Stomach (tissue), 4 donors: Measurements from ENCODE around the gene ASXL2.

Source experiments
- EP300 ChIP-seq: sonication (generic); formaldehyde crosslinking; IDR thresholded peaks from one replicate; pipeline ENCODE4 v1.6.1; 2017; ENCODE audit warnings: antibody characterized with exemption
- POLR2A ChIP-seq, 4 donors: fragments of 450-650 bp; IDR thresholded peaks; one replicate each; pipeline ENCODE4 v1.6.1; 2016; ENCODE audit warnings: antibody characterized with exemption in 4 of 4, control low read depth in 2 of 4, mild to moderate bottlenecking in 1 of 4, moderate library complexity in 1 of 4
- TF ChIP-seq, protein P1 (sequence below), 7 experiments: fragments of 450-650 bp in 4 of 7; fragments of 200-600 bp in 3 of 7; sonication (generic) in 3 of 7; IDR thresholded peaks; one replicate each; pipeline ENCODE4 v1.5.1; 2016 to 2019; ENCODE audit warnings: antibody characterized with exemption in 7 of 7, control low read depth in 2 of 7, mild to moderate bottlenecking in 1 of 7

DNA sequence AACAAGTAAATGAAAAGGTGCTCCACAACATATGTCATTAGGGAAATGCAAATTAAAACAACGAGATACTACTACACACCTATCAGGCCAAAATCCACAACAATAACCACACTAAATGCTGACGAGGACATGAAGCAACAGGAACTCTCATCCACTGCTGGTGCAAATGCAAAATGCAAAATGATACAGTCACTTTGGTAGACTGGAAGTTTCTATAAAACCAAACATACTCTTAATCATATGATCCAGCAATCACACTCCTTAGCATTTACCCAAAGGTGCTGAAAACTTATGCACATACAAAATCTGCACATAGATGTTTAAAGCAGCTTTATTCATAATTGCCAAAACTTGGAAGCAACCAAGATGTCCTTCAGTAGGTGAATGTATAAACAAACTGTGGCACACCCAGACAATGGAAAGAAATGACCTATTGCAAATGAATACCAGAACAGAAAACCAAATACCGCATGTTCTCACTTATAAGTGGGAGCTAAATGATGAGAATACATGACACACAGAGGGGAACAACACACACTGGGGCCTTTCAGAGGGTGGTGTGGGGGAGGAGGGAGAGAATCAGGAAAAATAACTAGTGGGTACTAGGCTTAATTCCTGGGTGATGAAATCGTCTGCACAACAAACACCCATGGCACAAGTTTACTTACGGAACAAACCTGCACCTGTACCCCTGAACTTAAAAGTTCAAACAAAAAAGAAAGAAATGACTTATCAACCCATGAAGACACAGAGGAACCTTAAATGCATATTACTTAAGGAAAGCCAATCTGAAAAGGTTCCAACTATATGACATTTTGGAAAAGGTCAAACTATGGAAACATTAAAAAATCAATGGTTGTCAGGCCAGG, 80.4 kb downstream of the ASXL2 start:
- TF ChIP-seq, protein P1, sequence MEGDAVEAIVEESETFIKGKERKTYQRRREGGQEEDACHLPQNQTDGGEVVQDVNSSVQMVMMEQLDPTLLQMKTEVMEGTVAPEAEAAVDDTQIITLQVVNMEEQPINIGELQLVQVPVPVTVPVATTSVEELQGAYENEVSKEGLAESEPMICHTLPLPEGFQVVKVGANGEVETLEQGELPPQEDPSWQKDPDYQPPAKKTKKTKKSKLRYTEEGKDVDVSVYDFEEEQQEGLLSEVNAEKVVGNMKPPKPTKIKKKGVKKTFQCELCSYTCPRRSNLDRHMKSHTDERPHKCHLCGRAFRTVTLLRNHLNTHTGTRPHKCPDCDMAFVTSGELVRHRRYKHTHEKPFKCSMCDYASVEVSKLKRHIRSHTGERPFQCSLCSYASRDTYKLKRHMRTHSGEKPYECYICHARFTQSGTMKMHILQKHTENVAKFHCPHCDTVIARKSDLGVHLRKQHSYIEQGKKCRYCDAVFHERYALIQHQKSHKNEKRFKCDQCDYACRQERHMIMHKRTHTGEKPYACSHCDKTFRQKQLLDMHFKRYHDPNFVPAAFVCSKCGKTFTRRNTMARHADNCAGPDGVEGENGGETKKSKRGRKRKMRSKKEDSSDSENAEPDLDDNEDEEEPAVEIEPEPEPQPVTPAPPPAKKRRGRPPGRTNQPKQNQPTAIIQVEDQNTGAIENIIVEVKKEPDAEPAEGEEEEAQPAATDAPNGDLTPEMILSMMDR (IDR thresholded peaks at IDR 0.05): no peak
- no peak for TF ChIP-seq POLR2A (IDR thresholded peaks at IDR 0.05)
- TF ChIP-seq EP300: no peak
